ENCODE measurements around the gene PAK1.

PAK1 gene

GRCh38 chr11:77472991-77473800 is 698 bp downstream of the PAK1 start:
- peak; percentile 19 for DNase-seq

GRCh38 chr11:77471558-77472193 is 2.2 kb downstream of the PAK1 start:
- no peak for DNase-seq

- DNase-seq = no peak
These were observed 2.9 kb downstream of the PAK1 start for GRCh38 chr11:77470971-77471370.

- no peak for DNase-seq
These were observed 3.4 kb downstream of the PAK1 start for GRCh38 chr11:77470504-77470903.

- DNase-seq = no peak
These were observed 5.4 kb downstream of the PAK1 start for GRCh38 chr11:77468527-77468926.

- DNase-seq = no peak
These were observed 5.9 kb downstream of the PAK1 start for GRCh38 chr11:77467993-77468392.

GRCh38 chr11:77467233-77467632 is 6.7 kb downstream of the PAK1 start:
- DNase-seq = no peak

GRCh38 chr11:77457340-77457739 is 16.6 kb downstream of the PAK1 start:
- DNase-seq = no peak

- no peak for DNase-seq
These were observed 18.2 kb downstream of the PAK1 start for GRCh38 chr11:77455740-77456139.

- DNase-seq = no peak
These were observed 18.8 kb downstream of the PAK1 start for GRCh38 chr11:77454867-77455655.

- no peak for DNase-seq
These were observed 23.7 kb downstream of the PAK1 start for GRCh38 chr11:77450227-77450626.

- DNase-seq = no peak
These were observed 24.1 kb downstream of the PAK1 start for GRCh38 chr11:77449784-77450183.

GRCh38 chr11:77449060-77449521 is 24.8 kb downstream of the PAK1 start:
- DNase-seq = no peak

- DNase-seq = no peak
These were observed 25.6 kb downstream of the PAK1 start for GRCh38 chr11:77448269-77448668.

- DNase-seq = no peak
These were observed 26.8 kb downstream of the PAK1 start for GRCh38 chr11:77446911-77447629.

- DNase-seq = no peak
These were observed 29.6 kb downstream of the PAK1 start for GRCh38 chr11:77444261-77444660.

- DNase-seq = no peak
These were observed 31.4 kb downstream of the PAK1 start for GRCh38 chr11:77442394-77443053.

GRCh38 chr11:77441426-77441825 is 32.5 kb downstream of the PAK1 start:
- DNase-seq = no peak

- DNase-seq = no peak
These were observed 33.2 kb downstream of the PAK1 start for GRCh38 chr11:77440678-77441077.

GRCh38 chr11:77438487-77438886 is 35.4 kb downstream of the PAK1 start:
- no peak for DNase-seq

- DNase-seq = no peak
These were observed 36.9 kb downstream of the PAK1 start for GRCh38 chr11:77436969-77437368.

GRCh38 chr11:77436506-77436905 is 37.4 kb downstream of the PAK1 start:
- DNase-seq = no peak

Data from NCI-H2029 treated with DMSO at 0.1 percent for 48 hours (cell line).